ENCODE measurements around the gene KIAA0232.

Gene KIAA0232

GRCh38 chr4:6758728-6759127, 23.8 kb upstream of the KIAA0232 start:
- DNase-seq = no peak

- DNase-seq = no peak
Observed at GRCh38 chr4:6760865-6761264, 21.7 kb upstream of the KIAA0232 start.

GRCh38 chr4:6761649-6762615, 20.6 kb upstream of the KIAA0232 start:
- DNase-seq = no peak

GRCh38 chr4:6763330-6763851, 19.1 kb upstream of the KIAA0232 start:
- no peak for DNase-seq

- DNase-seq = no peak
Observed at GRCh38 chr4:6764976-6765620, 17.4 kb upstream of the KIAA0232 start.

GRCh38 chr4:6765703-6766102, 16.8 kb upstream of the KIAA0232 start:
- no peak for DNase-seq

GRCh38 chr4:6767386-6767747, 15.2 kb upstream of the KIAA0232 start:
- DNase-seq = no peak

- DNase-seq = no peak
Observed at GRCh38 chr4:6767748-6768538, 14.6 kb upstream of the KIAA0232 start.

- no peak for DNase-seq
Observed at GRCh38 chr4:6768539-6768905, 14.0 kb upstream of the KIAA0232 start.

- no peak for DNase-seq
Observed at GRCh38 chr4:6769233-6769988, 13.1 kb upstream of the KIAA0232 start.

GRCh38 chr4:6769989-6770420, 12.5 kb upstream of the KIAA0232 start:
- no peak for DNase-seq

GRCh38 chr4:6770581-6771228, 11.8 kb upstream of the KIAA0232 start:
- DNase-seq = no peak

- no peak for DNase-seq
Observed at GRCh38 chr4:6771229-6771671, 11.3 kb upstream of the KIAA0232 start.

- no peak for DNase-seq
Observed at GRCh38 chr4:6772223-6772928, 10.2 kb upstream of the KIAA0232 start.

- no peak for DNase-seq
Observed at GRCh38 chr4:6773106-6773505, 9.4 kb upstream of the KIAA0232 start.

GRCh38 chr4:6773616-6774540, 8.6 kb upstream of the KIAA0232 start:
- no peak for DNase-seq

GRCh38 chr4:6775746-6776145, 6.8 kb upstream of the KIAA0232 start:
- no peak for DNase-seq

- no peak for DNase-seq
Observed at GRCh38 chr4:6776920-6777635, 5.4 kb upstream of the KIAA0232 start.

- no peak for DNase-seq
Observed at GRCh38 chr4:6777636-6778281, 4.8 kb upstream of the KIAA0232 start.

Data from NCI-H187 treated with DMSO at 0.1 percent for 48 hours (cell line).